ENCODE results near the gene KNG1.

- no peak for TF ChIP-seq TAF1 (IDR thresholded peaks at IDR 0.05; ENCODE audit: low read depth, low read length)
- TF ChIP-seq POLR2A (IDR thresholded peaks at IDR 0.05; ENCODE audit: low read depth, low read length), result no peak
- no peak for TF ChIP-seq POLR2AphosphoS5 (IDR thresholded peaks at IDR 0.05; ENCODE audit: low read depth, low read length)
- TF ChIP-seq POU2F2 (IDR thresholded peaks at IDR 0.05; ENCODE audit: low read depth, low read length), result no peak
- no peak for TF ChIP-seq SPI1 (IDR thresholded peaks at IDR 0.05; ENCODE audit: low read depth, low read length)
These were observed 36.8 kb downstream of the KNG1 start for GRCh38 chr3:186754006-186754405.
